ENCODE data around the gene CTXND1.

The CTXND1 gene

DNA sequence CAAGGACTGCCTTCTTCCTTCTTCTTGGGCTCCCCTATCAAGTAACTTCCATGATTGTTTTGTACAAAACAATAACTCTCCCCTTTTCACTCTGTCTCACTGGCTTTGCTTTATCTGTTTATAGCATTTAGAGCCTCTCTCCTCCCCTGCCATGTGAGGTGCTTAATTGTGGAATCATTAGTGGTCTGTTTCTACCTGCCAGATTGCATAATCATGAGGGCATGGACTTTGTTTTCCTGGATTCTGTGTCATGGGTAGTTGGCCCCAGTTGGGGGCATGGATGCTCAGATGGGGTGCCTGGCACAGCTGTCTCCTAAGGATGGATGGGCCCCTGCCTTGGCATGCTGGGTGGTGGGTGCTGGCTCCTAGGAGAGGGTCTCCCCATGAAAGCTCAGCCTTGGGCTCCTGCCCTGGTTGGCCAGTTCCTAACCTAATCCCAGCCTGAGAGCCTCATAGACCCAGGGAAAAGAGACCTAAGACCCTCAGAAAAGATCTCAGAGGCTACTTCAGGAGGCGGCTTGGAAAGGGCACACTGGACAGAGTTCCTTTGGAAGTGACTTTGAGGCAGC is 8.0 kb upstream of the CTXND1 start:
- Histone ChIP-seq H3K4me3 (replicated peaks; ENCODE audit: insufficient read depth, low read length) (no peak overlapping the region), H3K27me3 (ENCODE audit: insufficient read depth, poor library complexity, severe bottlenecking) (peaks cover 6% of the 10 kb centered on the region), H3K27ac (replicated peaks) (no peak overlapping the region)
- TF ChIP-seq, protein P1, sequence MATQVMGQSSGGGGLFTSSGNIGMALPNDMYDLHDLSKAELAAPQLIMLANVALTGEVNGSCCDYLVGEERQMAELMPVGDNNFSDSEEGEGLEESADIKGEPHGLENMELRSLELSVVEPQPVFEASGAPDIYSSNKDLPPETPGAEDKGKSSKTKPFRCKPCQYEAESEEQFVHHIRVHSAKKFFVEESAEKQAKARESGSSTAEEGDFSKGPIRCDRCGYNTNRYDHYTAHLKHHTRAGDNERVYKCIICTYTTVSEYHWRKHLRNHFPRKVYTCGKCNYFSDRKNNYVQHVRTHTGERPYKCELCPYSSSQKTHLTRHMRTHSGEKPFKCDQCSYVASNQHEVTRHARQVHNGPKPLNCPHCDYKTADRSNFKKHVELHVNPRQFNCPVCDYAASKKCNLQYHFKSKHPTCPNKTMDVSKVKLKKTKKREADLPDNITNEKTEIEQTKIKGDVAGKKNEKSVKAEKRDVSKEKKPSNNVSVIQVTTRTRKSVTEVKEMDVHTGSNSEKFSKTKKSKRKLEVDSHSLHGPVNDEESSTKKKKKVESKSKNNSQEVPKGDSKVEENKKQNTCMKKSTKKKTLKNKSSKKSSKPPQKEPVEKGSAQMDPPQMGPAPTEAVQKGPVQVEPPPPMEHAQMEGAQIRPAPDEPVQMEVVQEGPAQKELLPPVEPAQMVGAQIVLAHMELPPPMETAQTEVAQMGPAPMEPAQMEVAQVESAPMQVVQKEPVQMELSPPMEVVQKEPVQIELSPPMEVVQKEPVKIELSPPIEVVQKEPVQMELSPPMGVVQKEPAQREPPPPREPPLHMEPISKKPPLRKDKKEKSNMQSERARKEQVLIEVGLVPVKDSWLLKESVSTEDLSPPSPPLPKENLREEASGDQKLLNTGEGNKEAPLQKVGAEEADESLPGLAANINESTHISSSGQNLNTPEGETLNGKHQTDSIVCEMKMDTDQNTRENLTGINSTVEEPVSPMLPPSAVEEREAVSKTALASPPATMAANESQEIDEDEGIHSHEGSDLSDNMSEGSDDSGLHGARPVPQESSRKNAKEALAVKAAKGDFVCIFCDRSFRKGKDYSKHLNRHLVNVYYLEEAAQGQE (IDR thresholded peaks at IDR 0.05; ENCODE audit: insufficient replicate concordance, low read depth): no peak
- no peak for TF ChIP-seq SPI1 (IDR thresholded peaks at IDR 0.05; ENCODE audit: borderline replicate concordance, low read depth)
- TF ChIP-seq POLR2AphosphoS5 (IDR thresholded peaks at IDR 0.05; ENCODE audit: low read depth): no peak
- TF ChIP-seq GABPA (IDR thresholded peaks at IDR 0.05; ENCODE audit: low read depth): no peak
- TF ChIP-seq, protein P2, sequence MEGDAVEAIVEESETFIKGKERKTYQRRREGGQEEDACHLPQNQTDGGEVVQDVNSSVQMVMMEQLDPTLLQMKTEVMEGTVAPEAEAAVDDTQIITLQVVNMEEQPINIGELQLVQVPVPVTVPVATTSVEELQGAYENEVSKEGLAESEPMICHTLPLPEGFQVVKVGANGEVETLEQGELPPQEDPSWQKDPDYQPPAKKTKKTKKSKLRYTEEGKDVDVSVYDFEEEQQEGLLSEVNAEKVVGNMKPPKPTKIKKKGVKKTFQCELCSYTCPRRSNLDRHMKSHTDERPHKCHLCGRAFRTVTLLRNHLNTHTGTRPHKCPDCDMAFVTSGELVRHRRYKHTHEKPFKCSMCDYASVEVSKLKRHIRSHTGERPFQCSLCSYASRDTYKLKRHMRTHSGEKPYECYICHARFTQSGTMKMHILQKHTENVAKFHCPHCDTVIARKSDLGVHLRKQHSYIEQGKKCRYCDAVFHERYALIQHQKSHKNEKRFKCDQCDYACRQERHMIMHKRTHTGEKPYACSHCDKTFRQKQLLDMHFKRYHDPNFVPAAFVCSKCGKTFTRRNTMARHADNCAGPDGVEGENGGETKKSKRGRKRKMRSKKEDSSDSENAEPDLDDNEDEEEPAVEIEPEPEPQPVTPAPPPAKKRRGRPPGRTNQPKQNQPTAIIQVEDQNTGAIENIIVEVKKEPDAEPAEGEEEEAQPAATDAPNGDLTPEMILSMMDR (IDR thresholded peaks at IDR 0.05; ENCODE audit: insufficient read depth, low read length): no peak
- DNase-seq (ENCODE audit: low read depth in 1 of 2, low spot score in 1 of 2): no peak

DNA sequence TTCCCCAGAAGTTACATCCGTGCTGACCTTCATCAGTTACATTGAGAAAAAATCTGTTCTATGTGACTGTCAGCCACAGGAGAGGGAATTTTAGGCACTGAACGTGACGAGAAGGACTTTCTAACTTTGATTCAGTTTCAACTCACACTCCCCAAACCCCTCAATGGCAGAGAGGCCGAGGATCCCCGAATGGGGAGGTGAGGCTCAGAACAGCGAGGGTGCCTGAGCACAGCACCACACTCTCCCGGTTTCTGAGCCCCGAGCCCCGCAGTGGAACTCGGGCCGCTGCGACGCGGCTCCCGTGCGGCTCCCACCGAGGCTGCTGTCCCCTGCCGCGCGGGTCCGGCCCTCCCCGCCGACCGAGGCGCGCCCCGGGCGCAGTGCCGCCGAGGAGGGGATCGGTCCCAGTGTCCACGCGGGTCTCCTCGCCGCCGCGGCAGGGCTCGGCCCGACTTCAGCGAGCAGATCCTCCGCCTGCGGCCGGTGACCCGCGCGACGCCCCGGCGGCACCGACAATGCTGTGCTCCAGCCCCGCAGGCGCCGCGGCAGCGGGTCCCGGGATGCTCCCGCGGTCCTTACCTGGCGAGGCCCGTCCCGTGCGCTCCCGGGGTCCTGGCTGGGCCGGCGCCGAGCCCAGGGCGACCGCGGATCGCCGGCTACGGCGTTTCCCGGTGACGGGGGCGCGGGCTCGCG is 439 bp downstream of the CTXND1 start:
- no peak overlapping the region for H3K4me3 ChIP-seq (replicated peaks; ENCODE audit: insufficient read depth, low read length)
- no peak overlapping the region for H3K27ac ChIP-seq (replicated peaks)
- DNase-seq (ENCODE audit: low read depth in 1 of 2, low spot score in 1 of 2): no peak
- TF ChIP-seq GABPA (IDR thresholded peaks at IDR 0.05; ENCODE audit: low read depth) (no peak), SPI1 (IDR thresholded peaks at IDR 0.05; ENCODE audit: borderline replicate concordance, low read depth) (no peak), POLR2AphosphoS5 (IDR thresholded peaks at IDR 0.05; ENCODE audit: low read depth) (no peak)
- TF ChIP-seq, protein P2 (IDR thresholded peaks at IDR 0.05; ENCODE audit: insufficient read depth, low read length): no peak
- TF ChIP-seq, protein P1 (IDR thresholded peaks at IDR 0.05; ENCODE audit: insufficient replicate concordance, low read depth): no peak
- peaks cover 39% of the 10 kb centered on the region for H3K27me3 ChIP-seq (ENCODE audit: insufficient read depth, poor library complexity, severe bottlenecking)

DNA sequence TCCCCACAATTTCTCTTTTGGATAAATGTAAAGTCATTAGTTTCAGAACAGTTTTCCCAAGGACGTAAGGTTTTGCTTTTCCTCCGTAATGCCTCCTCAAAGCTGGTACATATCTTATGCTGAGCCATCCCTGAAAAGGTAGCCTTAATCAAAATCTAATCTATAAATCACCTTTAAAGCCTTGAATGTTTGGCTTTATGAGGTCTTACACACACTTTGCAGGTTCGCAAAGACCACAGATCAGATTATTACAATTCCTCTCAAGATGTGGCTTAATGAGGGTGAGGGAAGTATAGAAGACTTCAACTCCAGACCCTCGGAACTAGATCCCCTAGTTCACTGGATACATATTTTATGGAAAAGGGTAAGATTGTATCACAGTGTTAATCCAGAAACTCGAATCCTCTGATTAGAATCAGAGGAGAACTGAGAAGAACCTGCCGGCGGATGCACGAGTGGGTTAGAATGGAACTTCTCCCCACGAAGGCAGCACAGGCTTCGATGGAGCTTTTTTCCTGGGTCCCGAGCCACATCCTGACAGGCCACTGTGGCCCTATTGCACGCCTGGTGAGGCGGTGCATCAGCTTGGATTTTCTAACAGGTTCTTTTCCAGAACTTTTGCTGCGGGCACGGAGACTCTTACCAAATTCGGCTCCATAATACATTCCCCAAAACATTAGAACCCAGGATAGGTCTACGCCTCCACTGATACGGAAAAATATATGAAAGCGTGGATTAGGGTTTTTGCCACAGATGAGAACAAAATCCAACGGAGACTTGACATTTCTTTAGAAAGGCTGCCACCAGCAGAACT is 1.2 kb downstream of the CTXND1 start:
- TF ChIP-seq GABPA (IDR thresholded peaks at IDR 0.05; ENCODE audit: low read depth): no peak
- no peak for TF ChIP-seq POLR2AphosphoS5 (IDR thresholded peaks at IDR 0.05; ENCODE audit: low read depth)
- no peak overlapping the region for H3K27ac ChIP-seq (replicated peaks)
- no peak for DNase-seq (ENCODE audit: low read depth in 1 of 2, low spot score in 1 of 2)
- peaks cover 44% of the 10 kb centered on the region for H3K27me3 ChIP-seq (ENCODE audit: insufficient read depth, poor library complexity, severe bottlenecking)
- H3K4me3 ChIP-seq (replicated peaks; ENCODE audit: insufficient read depth, low read length): no peak overlapping the region

DNA sequence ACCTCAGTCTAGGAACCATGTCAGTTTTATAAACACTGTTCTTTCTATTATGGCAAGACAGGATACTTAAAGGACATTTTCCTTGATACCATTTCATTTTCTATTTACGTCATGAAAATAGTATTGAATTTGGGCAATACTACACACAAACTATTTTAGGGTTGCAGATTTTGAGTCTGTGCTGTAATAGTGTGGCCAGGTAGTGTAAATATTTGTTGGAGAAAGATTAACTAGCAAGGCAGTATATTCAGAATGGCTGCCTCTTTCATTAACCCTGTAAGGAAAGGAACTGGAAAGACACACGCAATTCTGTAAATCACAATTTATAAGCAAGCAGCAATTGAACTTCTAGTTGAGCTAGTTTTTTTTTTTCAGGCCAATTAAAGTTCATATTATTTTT is 2.0 kb downstream of the CTXND1 start:
- peaks cover 46% of the 10 kb centered on the region for H3K27me3 ChIP-seq (ENCODE audit: insufficient read depth, poor library complexity, severe bottlenecking)
- no peak for DNase-seq (ENCODE audit: low read depth in 1 of 2, low spot score in 1 of 2)
- H3K27ac ChIP-seq (replicated peaks): no peak overlapping the region

More for the DNA sequence above, 2.0 kb downstream of the CTXND1 start:
- no peak overlapping the region for H3K4me3 ChIP-seq (replicated peaks; ENCODE audit: insufficient read depth, low read length)
- TF ChIP-seq, protein P1 (IDR thresholded peaks at IDR 0.05; ENCODE audit: insufficient replicate concordance, low read depth): no peak

Measured in HL-60 (cell line).